SK-N-SH treated with all-trans-retinoic acid at 6 μM for 48 hours (cell line): Measurements from ENCODE around the gene TMBIM1.

Experiments used
- ARNTL ChIP-seq: fragments of 450-650 bp; formaldehyde crosslinking; IDR thresholded peaks from 2 replicates; pipeline ENCODE4 v1.5.0; 2020; ENCODE audit warnings: low read depth, mild to moderate bottlenecking, moderate library complexity, borderline replicate concordance
- BACH2 ChIP-seq: fragments of 250-450 bp; sonication (Bioruptor Pico); IDR thresholded peaks from 2 replicates; pipeline ENCODE4 v1.9.0; 2021; ENCODE audit warnings: mild to moderate bottlenecking, borderline replicate concordance
- ISL1 ChIP-seq: fragments of 250-450 bp; sonication (Bioruptor Pico); IDR thresholded peaks from 2 replicates; pipeline ENCODE4 v2.1.2; 2022; ENCODE audit warnings: mild to moderate bottlenecking, moderate library complexity
- RARB ChIP-seq: fragments of 250-450 bp; sonication (Bioruptor Pico); IDR thresholded peaks from 2 replicates; pipeline ENCODE4 v1.8.0; 2021; ENCODE audit warnings: mild to moderate bottlenecking, moderate library complexity
- TOX ChIP-seq: fragments of 250-450 bp; sonication (Bioruptor Pico); IDR thresholded peaks from 2 replicates; pipeline ENCODE4 v1.8.0; 2021; ENCODE audit warnings: mild to moderate bottlenecking, moderate library complexity, borderline replicate concordance
- TSHZ2 ChIP-seq: fragments of 250-450 bp; sonication (Bioruptor Pico); IDR thresholded peaks from 2 replicates; pipeline ENCODE4 v1.5.0; 2020; ENCODE audit warnings: mild to moderate bottlenecking, moderate library complexity
- ZFP3 ChIP-seq: fragments of 250-450 bp; sonication (Bioruptor Pico); IDR thresholded peaks from 2 replicates; pipeline ENCODE4 v1.5.0; 2020; ENCODE audit warnings: mild to moderate bottlenecking, moderate library complexity
- TF ChIP-seq, protein P1 (sequence below): fragments of 250-450 bp; sonication (Bioruptor Pico); IDR thresholded peaks from 2 replicates; pipeline ENCODE4 v1.5.1; 2020; ENCODE audit warnings: low read depth, mild to moderate bottlenecking, moderate library complexity
- TF ChIP-seq, protein P2 (sequence below): fragments of 250-450 bp; sonication (Bioruptor Pico); IDR thresholded peaks from 2 replicates; pipeline ENCODE4 v1.8.0; 2021; ENCODE audit warnings: low read depth, mild to moderate bottlenecking, moderate library complexity, borderline replicate concordance
- TF ChIP-seq, protein P3 (sequence below): fragments of 250-450 bp; sonication (Bioruptor Pico); IDR thresholded peaks from 2 replicates; pipeline ENCODE4 v1.8.0; 2020; ENCODE audit warnings: mild to moderate bottlenecking, moderate library complexity, borderline replicate concordance

DNA sequence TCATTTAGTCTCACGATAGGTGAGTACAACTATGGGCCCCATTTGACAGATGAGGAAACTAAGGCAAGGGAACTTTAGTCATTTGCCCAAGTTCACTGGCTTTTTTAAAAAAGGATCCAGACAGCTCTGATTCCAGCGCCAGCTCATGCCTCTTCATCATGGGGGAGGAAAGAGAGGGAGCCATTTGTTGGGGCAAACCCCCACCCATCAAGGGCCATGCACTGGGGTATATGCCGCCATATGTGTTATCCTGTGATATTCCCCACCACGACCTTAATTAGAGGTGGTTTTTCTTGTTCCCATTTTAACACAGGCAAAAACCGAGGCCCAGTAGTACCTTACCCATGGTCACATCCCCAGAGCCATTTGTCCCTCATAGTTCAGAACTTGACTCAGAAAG is 32.1 kb downstream of the TMBIM1 start:
- TF ChIP-seq, protein P1, sequence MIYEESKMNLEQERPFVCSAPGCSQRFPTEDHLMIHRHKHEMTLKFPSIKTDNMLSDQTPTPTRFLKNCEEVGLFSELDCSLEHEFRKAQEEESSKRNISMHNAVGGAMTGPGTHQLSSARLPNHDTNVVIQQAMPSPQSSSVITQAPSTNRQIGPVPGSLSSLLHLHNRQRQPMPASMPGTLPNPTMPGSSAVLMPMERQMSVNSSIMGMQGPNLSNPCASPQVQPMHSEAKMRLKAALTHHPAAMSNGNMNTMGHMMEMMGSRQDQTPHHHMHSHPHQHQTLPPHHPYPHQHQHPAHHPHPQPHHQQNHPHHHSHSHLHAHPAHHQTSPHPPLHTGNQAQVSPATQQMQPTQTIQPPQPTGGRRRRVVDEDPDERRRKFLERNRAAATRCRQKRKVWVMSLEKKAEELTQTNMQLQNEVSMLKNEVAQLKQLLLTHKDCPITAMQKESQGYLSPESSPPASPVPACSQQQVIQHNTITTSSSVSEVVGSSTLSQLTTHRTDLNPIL (CRISPR knock-in tag) = no peak
- TF ChIP-seq TSHZ2 (CRISPR knock-in tag) = no peak
- TF ChIP-seq ZFP3 = no peak
- no peak for TF ChIP-seq ISL1 (CRISPR knock-in tag)
- TF ChIP-seq, protein P2, sequence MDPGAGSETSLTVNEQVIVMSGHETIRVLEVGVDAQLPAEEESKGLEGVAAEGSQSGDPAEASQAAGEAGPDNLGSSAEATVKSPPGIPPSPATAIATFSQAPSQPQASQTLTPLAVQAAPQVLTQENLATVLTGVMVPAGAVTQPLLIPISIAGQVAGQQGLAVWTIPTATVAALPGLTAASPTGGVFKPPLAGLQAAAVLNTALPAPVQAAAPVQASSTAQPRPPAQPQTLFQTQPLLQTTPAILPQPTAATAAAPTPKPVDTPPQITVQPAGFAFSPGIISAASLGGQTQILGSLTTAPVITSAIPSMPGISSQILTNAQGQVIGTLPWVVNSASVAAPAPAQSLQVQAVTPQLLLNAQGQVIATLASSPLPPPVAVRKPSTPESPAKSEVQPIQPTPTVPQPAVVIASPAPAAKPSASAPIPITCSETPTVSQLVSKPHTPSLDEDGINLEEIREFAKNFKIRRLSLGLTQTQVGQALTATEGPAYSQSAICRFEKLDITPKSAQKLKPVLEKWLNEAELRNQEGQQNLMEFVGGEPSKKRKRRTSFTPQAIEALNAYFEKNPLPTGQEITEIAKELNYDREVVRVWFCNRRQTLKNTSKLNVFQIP (CRISPR knock-in tag) = no peak
- no peak for TF ChIP-seq RARB (CRISPR knock-in tag)
- TF ChIP-seq ARNTL (CRISPR knock-in tag) = no peak
- TF ChIP-seq, protein P3, sequence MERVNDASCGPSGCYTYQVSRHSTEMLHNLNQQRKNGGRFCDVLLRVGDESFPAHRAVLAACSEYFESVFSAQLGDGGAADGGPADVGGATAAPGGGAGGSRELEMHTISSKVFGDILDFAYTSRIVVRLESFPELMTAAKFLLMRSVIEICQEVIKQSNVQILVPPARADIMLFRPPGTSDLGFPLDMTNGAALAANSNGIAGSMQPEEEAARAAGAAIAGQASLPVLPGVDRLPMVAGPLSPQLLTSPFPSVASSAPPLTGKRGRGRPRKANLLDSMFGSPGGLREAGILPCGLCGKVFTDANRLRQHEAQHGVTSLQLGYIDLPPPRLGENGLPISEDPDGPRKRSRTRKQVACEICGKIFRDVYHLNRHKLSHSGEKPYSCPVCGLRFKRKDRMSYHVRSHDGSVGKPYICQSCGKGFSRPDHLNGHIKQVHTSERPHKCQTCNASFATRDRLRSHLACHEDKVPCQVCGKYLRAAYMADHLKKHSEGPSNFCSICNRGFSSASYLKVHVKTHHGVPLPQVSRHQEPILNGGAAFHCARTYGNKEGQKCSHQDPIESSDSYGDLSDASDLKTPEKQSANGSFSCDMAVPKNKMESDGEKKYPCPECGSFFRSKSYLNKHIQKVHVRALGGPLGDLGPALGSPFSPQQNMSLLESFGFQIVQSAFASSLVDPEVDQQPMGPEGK (CRISPR knock-in tag) = no peak
- no peak for TF ChIP-seq TOX (CRISPR knock-in tag)
- no peak for TF ChIP-seq BACH2
